ENCODE results near the gene AADACL2. TPM values are rescaled to one million over a fixed set of nuclear protein-coding genes. Genes with fewer than 3 reads are reported as not detected.

AADACL2 gene
- total RNA-seq, 2 donors from 2014 or later, result 0.16 TPM; not detected in 1

- Histone ChIP-seq H3K9me3 (no peaks in the 10 kb centered on the region), H3K4me3 (no peak overlapping the region), H3K36me3 (no peaks in the 10 kb centered on the region), H3K27ac (peak overlapping the region in 1 of 2 donors; percentile 9), H3K4me1 (peaks cover 0 to 29% of the 10 kb centered on the region in 2 donors), H3K27me3 (no peaks in the 10 kb centered on the region)
- no peak for DNase-seq (ENCODE audit: low spot score)
- TF ChIP-seq CTCF (IDR thresholded peaks at IDR 0.05), result no peak
Observed at GRCh38 chr3:151772825-151773480, 39.2 kb downstream of the AADACL2 start.

- Histone ChIP-seq H3K9me3 (no peaks in the 10 kb centered on the region), H3K27ac (no peak overlapping the region), H3K36me3 (no peaks in the 10 kb centered on the region), H3K4me1 (peaks cover 0 to 27% of the 10 kb centered on the region in 2 donors), H3K27me3 (no peaks in the 10 kb centered on the region), H3K4me3 (no peak overlapping the region)
- DNase-seq (ENCODE audit: low spot score), result no peak
- TF ChIP-seq CTCF (IDR thresholded peaks at IDR 0.05), result no peak
Observed at GRCh38 chr3:151774235-151774634, 40.5 kb downstream of the AADACL2 start.

- TF ChIP-seq CTCF (IDR thresholded peaks at IDR 0.05), result no peak
- H3K27ac ChIP-seq, result no peak overlapping the region
- H3K36me3 ChIP-seq, result no peaks in the 10 kb centered on the region
- no peaks in the 10 kb centered on the region for H3K9me3 ChIP-seq
- peaks cover 0 to 20% of the 10 kb centered on the region in 2 donors for H3K4me1 ChIP-seq
- no peak overlapping the region for H3K4me3 ChIP-seq
- no peak for DNase-seq (ENCODE audit: low spot score)
- no peaks in the 10 kb centered on the region for H3K27me3 ChIP-seq
Observed at GRCh38 chr3:151774910-151775309, 41.2 kb downstream of the AADACL2 start.

GRCh38 chr3:151775314-151776258 is 41.9 kb downstream of the AADACL2 start:
- no peak for TF ChIP-seq CTCF (IDR thresholded peaks at IDR 0.05)
- Histone ChIP-seq H3K4me3 (no peak overlapping the region), H3K27me3 (no peaks in the 10 kb centered on the region), H3K27ac (no peak overlapping the region), H3K4me1 (peaks cover 0 to 16% of the 10 kb centered on the region in 2 donors), H3K9me3 (no peaks in the 10 kb centered on the region), H3K36me3 (no peaks in the 10 kb centered on the region)
- no peak for DNase-seq (ENCODE audit: low spot score)

- H3K27ac ChIP-seq, result no peak overlapping the region
- no peak for DNase-seq (ENCODE audit: low spot score)
- no peaks in the 10 kb centered on the region for H3K27me3 ChIP-seq
- H3K36me3 ChIP-seq, result no peaks in the 10 kb centered on the region
- no peak overlapping the region for H3K4me3 ChIP-seq
- peaks cover 0 to 9% of the 10 kb centered on the region in 2 donors for H3K4me1 ChIP-seq
- no peak for TF ChIP-seq CTCF (IDR thresholded peaks at IDR 0.05)
- H3K9me3 ChIP-seq, result no peaks in the 10 kb centered on the region
Observed at GRCh38 chr3:151776259-151776740, 42.6 kb downstream of the AADACL2 start.
